Prostate gland (tissue), 2 donors: Measurements from ENCODE around the gene CARD8.

ENCODE experiments used
- POLR2A ChIP-seq: fragments of 450-650 bp; IDR thresholded peaks from one replicate; pipeline ENCODE4 v1.6.1; 2016; ENCODE audit warnings: antibody characterized with exemption, mild to moderate bottlenecking
- TF ChIP-seq, protein P1 (sequence below), 4 experiments: fragments of 200-600 bp in 2 of 4; fragments of 450-650 bp in 2 of 4; sonication (generic) in 2 of 4; IDR thresholded peaks; 1 replicate in 3 of 4; 2 replicates in 1 of 4; pipeline ENCODE4 v1.5.1; 2016 to 2019; ENCODE audit warnings: antibody characterized with exemption in 4 of 4, mild to moderate bottlenecking in 2 of 4, moderate library complexity in 2 of 4

DNA sequence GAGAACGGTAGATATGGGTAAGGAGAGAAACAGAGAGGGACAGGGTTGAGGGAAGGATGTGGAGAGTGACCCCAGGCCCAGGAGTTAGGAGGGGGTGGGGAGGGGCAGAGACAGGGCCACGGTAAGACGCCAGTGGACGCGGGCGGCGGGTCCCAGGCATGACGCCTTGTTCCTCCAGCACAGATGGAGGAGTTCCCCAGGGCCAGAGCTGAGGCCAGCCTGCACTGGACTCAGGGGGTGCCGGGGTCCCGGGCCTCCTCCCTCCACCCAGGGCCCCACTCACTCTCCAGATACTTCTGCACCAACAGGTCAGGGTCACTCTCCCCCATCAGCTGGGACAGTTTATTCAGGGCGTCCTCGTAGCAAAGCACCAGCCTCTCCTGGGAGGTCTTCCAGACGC, 47.7 kb upstream of the CARD8 start:
- TF ChIP-seq, protein P1, sequence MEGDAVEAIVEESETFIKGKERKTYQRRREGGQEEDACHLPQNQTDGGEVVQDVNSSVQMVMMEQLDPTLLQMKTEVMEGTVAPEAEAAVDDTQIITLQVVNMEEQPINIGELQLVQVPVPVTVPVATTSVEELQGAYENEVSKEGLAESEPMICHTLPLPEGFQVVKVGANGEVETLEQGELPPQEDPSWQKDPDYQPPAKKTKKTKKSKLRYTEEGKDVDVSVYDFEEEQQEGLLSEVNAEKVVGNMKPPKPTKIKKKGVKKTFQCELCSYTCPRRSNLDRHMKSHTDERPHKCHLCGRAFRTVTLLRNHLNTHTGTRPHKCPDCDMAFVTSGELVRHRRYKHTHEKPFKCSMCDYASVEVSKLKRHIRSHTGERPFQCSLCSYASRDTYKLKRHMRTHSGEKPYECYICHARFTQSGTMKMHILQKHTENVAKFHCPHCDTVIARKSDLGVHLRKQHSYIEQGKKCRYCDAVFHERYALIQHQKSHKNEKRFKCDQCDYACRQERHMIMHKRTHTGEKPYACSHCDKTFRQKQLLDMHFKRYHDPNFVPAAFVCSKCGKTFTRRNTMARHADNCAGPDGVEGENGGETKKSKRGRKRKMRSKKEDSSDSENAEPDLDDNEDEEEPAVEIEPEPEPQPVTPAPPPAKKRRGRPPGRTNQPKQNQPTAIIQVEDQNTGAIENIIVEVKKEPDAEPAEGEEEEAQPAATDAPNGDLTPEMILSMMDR (IDR thresholded peaks at IDR 0.05) = no peak
- no peak for TF ChIP-seq POLR2A
